ENCODE data around the gene CYB5R4.

- TF ChIP-seq CTCF (IDR thresholded peaks at IDR 0.05; ENCODE audit: low read depth, low read length) (no peak), EZH2phosphoT487 (IDR thresholded peaks at IDR 0.05; ENCODE audit: low read depth) (no peak)
Measured at GRCh38 chr6:83976037-83976755, 116.7 kb downstream of the CYB5R4 start.
